Measurements from ENCODE around the gene SETD1A.

- TF ChIP-seq CTCF (IDR thresholded peaks at IDR 0.05) (no peak), POLR2A (IDR thresholded peaks at IDR 0.05) (no peak)
Observed at GRCh38 chr16:30982548-30983288, 25.2 kb downstream of the SETD1A start.

All from right lobe of liver (tissue), 4 donors.